Activated T-cell treated with anti-CD3 and anti-CD28 coated beads, Interleukin-2, amount 50 U/mL, for 4 hours (primary cell): ENCODE data around the gene PTAFR. TPM values are rescaled to one million over a fixed set of nuclear protein-coding genes. Genes with fewer than 3 reads are reported as not detected.

Source experiments
- ATAC-seq, 2 donors: fragments of 200-7000 bp; cut with Tn5 transposase; one replicate each; pipeline ENCODE4 v1.10.0; 2021
- DNase-seq: peaks from one replicate; pipeline ENCODE4 v3.0.0-alpha.2; 2020
- H3K27me3 Mint-ChIP-seq: one replicate; pipeline ENCODE4 v1.8.0; 2021; ENCODE audit warnings: low read depth, mixed read lengths
- H3K36me3 Mint-ChIP-seq: one replicate; pipeline ENCODE4 v1.8.0; 2022; ENCODE audit warnings: mixed read lengths; ENCODE audit not compliant: insufficient read depth
- H3K4me1 Mint-ChIP-seq: one replicate; pipeline ENCODE4 v1.8.0; 2021; ENCODE audit warnings: low read depth, mixed read lengths
- H3K4me3 Mint-ChIP-seq: one replicate; pipeline ENCODE4 v1.8.0; 2021; ENCODE audit warnings: mild to moderate bottlenecking, moderate library complexity, mixed read lengths
- H3K9me3 Mint-ChIP-seq: one replicate; pipeline ENCODE4 v1.8.0; 2021; ENCODE audit warnings: mixed read lengths
- total RNA-seq, 3 donors: library from RNA; stranded (reverse); gene quantifications; one replicate each; pipeline ENCODE4 v1.2.1, GENCODE V29; 2021

PTAFR gene
- total RNA-seq, 3 donors from 2014 or later, result 0.96 to 3.4 (median 1.3) TPM

DNA sequence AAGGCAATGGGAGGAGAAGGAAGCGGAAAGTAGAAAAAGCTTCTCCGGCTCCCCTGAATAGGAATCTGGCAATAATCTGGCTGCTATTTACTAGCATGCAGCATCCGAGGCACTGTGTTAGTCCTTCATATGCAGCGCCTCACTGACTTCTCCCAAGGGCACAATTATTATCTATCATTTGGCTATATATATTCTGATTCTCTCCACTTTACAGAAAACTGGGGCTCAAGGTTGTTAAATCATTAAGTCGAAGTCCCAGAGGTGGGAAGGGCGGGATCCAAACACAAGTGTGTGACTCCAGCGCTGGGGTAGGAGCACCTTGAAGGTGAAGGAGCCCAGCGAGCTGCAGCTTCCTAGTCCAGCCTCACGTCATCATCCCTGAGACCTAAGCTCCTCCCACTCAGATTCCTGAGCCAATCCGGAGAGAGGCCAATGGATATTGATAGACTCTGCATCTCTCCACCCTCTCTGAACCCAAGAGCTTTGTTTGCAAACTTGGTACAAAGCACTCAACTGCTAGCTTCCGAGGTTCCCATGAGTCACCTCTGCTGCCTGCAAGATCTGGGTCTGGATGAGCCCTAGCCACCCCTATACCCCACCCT lies 71.5 kb downstream of the PTAFR start:
- ATAC-seq (no peak), DNase-seq (no peak)
- H3K27me3 Mint-ChIP-seq, result no peaks in the 10 kb centered on the region
- no peak overlapping the region for H3K4me3 Mint-ChIP-seq
- no peaks in the 10 kb centered on the region for H3K36me3 Mint-ChIP-seq
- no peaks in the 10 kb centered on the region for H3K4me1 Mint-ChIP-seq
- H3K9me3 Mint-ChIP-seq, result no peaks in the 10 kb centered on the region

- no peaks in the 10 kb centered on the region for H3K27me3 Mint-ChIP-seq
- no peak for ATAC-seq
- no peak for DNase-seq
- H3K4me3 Mint-ChIP-seq, result no peak overlapping the region
- no peaks in the 10 kb centered on the region for H3K4me1 Mint-ChIP-seq
- no peaks in the 10 kb centered on the region for H3K36me3 Mint-ChIP-seq
- no peaks in the 10 kb centered on the region for H3K9me3 Mint-ChIP-seq
Measured at GRCh38 chr1:28102189-28102588, 74.3 kb downstream of the PTAFR start.

- ATAC-seq (no peak), DNase-seq (no peak)
- Mint-ChIP-seq H3K4me3 (no peak overlapping the region), H3K9me3 (no peaks in the 10 kb centered on the region), H3K4me1 (no peaks in the 10 kb centered on the region), H3K27me3 (peaks cover 2% of the 10 kb centered on the region), H3K36me3 (no peaks in the 10 kb centered on the region)
Measured at GRCh38 chr1:28099050-28099769, 77.3 kb downstream of the PTAFR start.

Other genes starting within 250 kb of the PTAFR start
- under 1 TPM; 0.16 to 0.43 (median 0.22) TPM for gene SMPDL3B, start 241.7 kb downstream of the PTAFR start, total RNA-seq
- 1 to 10 TPM; 6.8 to 8.3 (median 7.0) TPM for gene XKR8, start 216.7 kb downstream of the PTAFR start, total RNA-seq
- 10 to 100 TPM; 26.6 to 29.6 (median 28.1) TPM for gene EYA3, start 88.1 kb downstream of the PTAFR start, total RNA-seq
- 100 to 1,000 TPM in 1 of 3 donors, 10 to 100 TPM in 2; 91.5 to 103 (median 99.4) TPM for gene DNAJC8, start 56.3 kb upstream of the PTAFR start, total RNA-seq
- 100 to 1,000 TPM; 110 to 121 (median 114) TPM for gene ATP5IF1, start 59.4 kb upstream of the PTAFR start, total RNA-seq
- 10 to 100 TPM; 21.4 to 38.3 (median 27.3) TPM for gene SESN2, start 82.8 kb upstream of the PTAFR start, total RNA-seq
- 10 to 100 TPM; 11.6 to 14.7 (median 11.7) TPM for gene MED18, start 152.3 kb upstream of the PTAFR start, total RNA-seq
- gene PHACTR4, start 193.1 kb upstream of the PTAFR start, total RNA-seq, result 10 to 100 TPM; 19.7 to 23.2 (median 22.4) TPM